Measurements from ENCODE around the gene LYSMD1.

DNA sequence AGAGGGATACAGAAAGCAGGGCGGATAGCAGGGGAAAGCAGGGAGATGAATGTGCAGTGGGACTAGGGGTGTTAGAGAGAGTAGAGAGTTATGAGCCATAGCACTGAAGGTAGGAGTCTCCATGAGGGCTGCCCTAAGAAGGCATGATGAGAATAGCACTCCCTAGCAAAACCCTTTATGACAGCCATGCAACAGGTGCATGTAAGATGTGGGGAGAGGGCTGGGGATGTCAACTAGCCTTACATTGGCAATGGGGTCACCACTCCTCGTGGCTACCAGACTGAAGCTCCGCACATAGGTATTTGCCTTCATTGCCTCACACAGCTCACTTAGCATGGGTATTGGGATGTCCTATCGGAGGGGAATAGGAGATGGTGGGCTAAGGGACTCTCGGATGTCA lies 5.5 kb upstream of the LYSMD1 start:
- TF ChIP-seq, protein P1, sequence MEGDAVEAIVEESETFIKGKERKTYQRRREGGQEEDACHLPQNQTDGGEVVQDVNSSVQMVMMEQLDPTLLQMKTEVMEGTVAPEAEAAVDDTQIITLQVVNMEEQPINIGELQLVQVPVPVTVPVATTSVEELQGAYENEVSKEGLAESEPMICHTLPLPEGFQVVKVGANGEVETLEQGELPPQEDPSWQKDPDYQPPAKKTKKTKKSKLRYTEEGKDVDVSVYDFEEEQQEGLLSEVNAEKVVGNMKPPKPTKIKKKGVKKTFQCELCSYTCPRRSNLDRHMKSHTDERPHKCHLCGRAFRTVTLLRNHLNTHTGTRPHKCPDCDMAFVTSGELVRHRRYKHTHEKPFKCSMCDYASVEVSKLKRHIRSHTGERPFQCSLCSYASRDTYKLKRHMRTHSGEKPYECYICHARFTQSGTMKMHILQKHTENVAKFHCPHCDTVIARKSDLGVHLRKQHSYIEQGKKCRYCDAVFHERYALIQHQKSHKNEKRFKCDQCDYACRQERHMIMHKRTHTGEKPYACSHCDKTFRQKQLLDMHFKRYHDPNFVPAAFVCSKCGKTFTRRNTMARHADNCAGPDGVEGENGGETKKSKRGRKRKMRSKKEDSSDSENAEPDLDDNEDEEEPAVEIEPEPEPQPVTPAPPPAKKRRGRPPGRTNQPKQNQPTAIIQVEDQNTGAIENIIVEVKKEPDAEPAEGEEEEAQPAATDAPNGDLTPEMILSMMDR (conservative IDR thresholded peaks at IDR 0.05; ENCODE audit: low read depth, low read length), result no peak
- no peak for TF ChIP-seq EZH2phosphoT487 (IDR thresholded peaks at IDR 0.05; ENCODE audit: borderline replicate concordance, low read length)
